Hypothalamus (tissue), 51 donors: ENCODE results near the gene IQUB.
"Not testable (repeated sequence)": the region's sequence is repeated elsewhere in the genome, so short reads cannot be mapped to it uniquely, and the experiment has no call there.

Experiments used
- DNase-seq, 51 donors: peaks; one replicate each; lab custom pipeline; 2025; lab: John Stamatoyannopoulos, UW

Gene IQUB

DNA sequence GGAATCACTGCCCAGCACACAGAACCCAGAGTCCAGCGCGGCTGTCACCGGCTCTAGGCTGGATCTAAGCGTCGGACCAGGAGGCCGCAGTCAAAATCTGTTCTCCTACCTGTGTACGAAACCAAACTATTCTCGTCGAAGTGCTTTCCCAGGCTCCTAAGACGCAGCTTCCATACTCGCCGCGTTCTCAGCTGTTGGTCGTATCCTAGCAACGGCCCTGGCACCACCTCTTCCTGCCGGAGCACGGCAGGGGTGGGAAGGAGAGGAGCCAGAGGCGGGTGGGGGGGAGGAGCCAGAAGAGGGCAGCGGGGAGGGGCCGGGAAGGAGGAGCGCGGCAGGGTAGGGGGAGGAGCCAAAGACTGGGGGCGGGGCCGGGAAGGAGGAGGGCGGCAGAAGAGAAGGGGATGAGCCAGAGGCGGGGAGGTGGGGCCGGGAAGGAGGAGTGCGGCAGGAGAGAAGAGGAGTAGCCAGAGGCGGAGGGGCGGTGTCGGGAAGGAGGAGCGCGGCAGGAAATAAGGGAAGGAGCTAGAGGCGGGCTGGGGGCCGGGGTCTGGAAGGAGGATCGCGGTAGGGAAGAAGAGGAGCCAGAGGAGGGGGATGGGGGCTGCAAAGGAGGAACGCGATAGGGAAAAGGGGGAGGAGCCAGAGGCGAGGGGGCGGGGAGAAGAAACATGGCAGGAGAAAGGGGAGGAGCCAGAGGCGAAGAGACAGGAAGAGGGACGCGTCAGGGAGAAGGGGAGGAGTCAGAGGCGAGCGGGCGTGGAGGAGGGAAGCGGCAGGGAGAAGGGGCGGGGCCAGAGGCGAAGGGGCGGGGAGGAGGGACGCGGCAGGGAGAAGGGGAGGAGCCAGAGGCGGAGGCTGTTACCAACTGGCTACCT is at the start of gene IQUB:
Gene IQUB (minus strand): TSS at position 213 of the 878 bp plus-strand sequence. CDS start 22,255 bp downstream, outside the sequence.
- peak; percentile 65 to 100 (median 97) for DNase-seq

DNA sequence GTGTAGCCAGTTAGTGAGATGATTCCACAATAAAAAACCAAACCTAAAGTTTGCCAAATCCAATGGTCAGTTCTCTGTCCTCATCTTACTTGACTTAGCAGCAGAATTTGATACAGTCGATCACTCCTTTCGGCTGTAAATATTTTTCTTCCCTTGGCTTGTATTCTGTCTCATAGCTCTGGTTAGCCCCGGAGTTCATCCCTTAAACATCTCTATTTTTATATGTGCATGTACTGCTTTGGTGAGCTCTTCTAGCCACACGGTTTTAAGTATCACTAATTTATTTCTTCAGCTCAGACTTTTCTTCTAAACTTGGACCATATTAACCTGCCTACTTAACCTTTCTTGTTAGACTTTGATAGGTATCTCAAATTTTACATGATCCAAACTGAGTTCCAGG is 49.4 kb upstream of the IQUB start:
- DNase-seq, result no peak

GRCh38 chr7:123581162-123581459 is 46.7 kb upstream of the IQUB start:
- DNase-seq, result no peak

- DNase-seq, result peak in 4 of 51 donors; percentile 0 to 5 (median 2)
Measured at GRCh38 chr7:123580406-123581161, 46.2 kb upstream of the IQUB start.

- DNase-seq, result no peak
Measured at GRCh38 chr7:123579416-123579815, 45.0 kb upstream of the IQUB start.

DNA sequence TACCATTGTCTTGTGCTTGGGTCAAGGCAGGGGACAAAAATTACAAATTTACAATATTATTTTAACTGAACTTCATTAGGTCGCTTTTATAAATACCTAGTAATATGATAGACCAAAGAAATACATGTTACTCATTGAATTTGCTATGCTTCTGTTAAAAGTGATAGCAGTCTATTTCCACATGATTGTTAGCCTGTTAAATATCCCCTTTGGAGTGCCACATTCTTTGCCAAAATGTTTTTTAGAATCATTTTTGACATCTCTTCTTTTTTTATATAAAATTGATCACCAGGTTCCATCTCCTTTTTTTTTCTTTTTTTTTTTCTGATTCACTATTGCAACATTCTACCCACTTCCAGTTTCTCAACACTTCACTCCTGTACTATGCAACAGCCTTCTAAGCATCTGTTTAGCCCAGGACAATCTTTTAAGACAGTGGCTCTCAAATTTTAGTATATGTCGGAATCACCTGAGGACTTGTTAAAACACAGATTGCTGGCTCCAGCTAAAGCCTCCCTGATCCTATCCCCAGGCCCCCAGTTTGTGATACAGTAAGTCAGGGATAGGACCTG is 39.6 kb upstream of the IQUB start:
- DNase-seq, result no peak

DNA sequence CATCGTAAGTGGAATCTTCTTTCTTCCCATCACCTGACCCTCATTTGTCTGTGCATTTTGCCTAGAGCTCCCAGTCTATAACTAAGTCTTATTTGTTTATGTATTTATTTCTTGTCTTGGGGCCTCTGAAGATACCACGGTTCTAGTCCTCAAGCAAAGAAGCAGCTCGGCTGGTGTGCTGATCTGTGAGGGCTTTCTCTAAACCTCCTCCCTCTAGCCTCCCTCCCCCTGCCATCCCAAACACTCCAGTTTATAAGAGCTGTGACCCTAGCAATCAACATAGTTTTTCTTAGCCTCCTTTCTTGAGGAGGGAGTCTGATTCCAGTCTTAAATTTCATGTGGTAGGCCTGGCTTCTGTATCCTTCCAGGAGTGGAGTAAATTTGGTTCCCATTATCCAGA is 38.9 kb upstream of the IQUB start:
- DNase-seq, result no peak

- DNase-seq, result no peak
Measured at GRCh38 chr7:123571684-123572083, 37.3 kb upstream of the IQUB start.

DNA sequence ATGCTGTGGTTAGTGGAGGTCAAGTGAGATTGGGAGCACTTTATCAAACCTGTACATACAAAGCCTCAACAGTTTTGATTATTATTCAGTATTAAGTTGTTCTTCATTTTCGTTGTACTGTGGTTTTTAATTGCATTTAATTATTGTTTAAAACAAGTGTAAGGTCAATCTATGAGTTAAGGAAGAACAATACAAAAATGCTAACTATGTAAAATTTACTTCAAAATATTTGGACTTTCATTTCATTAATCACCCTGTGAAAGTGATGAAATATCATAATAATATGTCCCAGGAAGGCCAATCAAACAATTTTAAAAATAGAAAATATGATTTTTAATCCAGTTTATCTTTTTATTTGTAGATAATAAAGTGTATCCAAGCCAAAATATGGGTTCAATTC is 36.8 kb upstream of the IQUB start:
- no peak for DNase-seq

DNA sequence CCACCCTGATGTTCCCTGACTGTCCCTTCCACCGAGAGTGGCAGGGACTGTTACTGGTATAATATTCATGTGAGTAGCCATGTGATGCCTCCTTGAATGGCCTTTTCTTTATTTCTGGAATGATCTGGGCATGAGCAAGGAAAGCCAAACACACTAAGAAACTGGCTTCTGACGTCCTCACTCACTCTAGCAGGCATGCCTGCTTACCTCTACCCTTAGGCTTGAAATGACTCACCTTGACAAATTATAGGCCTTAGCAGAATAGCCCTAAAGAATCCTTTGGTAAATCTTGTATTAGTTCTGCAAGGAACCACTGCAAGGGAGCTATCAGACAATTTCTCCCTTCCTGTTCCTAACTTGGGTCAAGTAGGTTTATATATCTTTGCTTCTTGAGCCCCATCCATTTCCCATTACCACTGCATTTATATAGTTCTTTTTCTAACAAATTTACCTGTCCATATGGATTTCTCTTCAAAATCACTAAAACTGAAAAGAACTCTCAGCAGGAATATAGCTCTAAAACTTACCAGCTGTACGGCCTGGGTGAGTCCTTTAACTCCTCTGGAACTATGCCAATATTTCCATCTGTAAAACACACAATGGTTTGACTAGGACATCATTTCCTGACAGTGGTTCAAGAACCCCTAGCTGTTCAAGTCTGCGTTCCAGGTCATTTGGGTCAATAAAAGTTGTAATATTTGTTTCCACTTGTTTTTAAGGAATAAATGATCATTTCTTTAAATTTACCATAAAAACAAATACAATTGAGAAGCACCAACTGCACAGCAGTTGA is 36.2 kb upstream of the IQUB start:
- no peak for DNase-seq

GRCh38 chr7:123569352-123570010 is 35.1 kb upstream of the IQUB start:
- DNase-seq, result no peak

- no peak for DNase-seq
Measured at GRCh38 chr7:123562121-123562520, 27.7 kb upstream of the IQUB start.

DNA sequence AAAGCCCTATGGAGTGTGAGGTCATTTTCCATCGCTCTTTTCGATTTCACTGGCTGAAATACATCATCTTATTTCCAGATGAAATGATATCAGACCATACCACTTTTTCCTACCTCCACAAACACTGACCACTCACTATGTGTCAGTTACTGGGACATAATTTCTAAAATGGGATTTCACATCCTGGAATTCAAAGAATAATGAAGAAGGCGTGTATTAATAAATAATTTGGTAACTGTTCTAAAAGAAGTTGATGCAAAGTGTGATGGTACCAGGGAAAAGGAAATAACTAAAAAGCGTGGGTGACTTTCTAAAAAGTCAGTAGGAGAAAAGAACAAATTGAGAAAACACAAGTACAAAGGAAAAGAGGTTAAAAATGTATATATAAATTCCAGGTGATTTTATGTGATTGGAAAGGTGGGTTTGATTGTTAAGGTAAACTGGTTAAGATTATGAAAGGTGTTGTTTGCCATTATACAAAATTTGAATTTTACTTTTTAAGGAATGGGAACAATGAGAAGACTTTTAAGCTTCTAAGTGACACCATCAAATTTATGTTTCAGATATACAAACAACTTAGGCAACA is 24.0 kb upstream of the IQUB start:
- DNase-seq, result no peak

- DNase-seq, result peak; percentile 55 to 99 (median 94)
Measured at GRCh38 chr7:123557398-123558288, 23.2 kb upstream of the IQUB start, which contains the start of gene NDUFA5. TSS of gene NDUFA5 (minus strand) at chr7:123557818. CDS start at chr7:123557795, 23 bp downstream.

GRCh38 chr7:123557016-123557397 is 22.6 kb upstream of the IQUB start:
- no peak for DNase-seq

DNA sequence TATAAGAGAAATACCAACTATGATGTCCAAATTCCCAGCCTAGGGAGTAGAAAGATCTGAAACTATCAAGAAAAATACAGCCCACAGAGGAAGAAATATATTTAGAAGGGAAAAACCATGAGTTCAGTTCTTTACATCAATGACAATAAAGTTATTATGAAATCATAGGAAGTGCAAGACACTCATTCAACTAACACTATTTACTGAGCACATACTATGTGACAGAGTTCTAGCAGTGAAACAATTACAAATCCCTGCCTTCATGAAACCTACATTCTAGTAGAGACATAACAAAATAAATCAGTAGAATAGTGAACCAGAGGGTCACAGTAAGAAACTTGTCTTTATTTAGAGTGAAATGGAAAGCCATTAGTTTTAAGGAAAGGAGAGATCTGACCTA is 21.1 kb upstream of the IQUB start:
- no peak for DNase-seq

GRCh38 chr7:123553159-123553558 is 18.8 kb upstream of the IQUB start:
- no peak for DNase-seq

DNA sequence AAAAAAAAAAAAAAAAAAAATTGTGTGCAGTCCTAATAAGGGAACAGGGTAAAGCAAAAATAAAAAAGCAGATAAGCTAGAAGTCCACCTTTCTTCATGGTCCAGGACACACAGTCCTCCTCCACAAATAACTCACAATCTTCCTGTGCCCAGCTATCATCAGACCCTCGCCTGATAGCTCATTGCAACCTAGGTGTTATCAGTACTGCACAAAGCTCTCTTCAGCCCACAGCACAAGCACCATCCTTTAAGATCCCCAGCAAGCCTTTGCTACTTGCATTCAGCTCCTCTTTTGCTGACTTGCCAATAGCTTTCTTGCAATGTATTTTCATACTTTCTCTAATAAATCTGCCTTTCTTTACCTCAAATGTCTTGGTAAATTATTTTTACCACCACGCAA is 18.2 kb upstream of the IQUB start:
- no peak for DNase-seq

DNA sequence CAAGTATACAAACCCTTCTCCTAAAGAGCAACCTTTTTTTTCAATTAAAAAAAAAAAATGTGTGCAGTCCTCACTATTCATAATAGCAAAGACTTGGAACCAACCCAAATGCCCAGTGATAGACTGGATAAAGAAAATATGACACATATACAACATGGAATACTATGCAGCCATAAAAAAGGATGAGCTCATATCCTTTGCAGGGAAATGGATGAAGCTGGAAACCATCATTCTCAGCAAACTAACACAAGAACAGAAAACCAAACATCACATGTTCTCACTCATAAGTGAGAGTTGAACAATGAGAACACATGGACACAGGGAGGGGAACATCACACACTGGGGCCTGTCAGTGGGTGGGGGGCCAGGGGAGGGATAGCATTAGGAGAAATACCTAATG is 17.7 kb upstream of the IQUB start:
- DNase-seq, result not testable (repeated sequence)
